ENCODE results near the gene MYO5B.

MYO5B gene

DNA sequence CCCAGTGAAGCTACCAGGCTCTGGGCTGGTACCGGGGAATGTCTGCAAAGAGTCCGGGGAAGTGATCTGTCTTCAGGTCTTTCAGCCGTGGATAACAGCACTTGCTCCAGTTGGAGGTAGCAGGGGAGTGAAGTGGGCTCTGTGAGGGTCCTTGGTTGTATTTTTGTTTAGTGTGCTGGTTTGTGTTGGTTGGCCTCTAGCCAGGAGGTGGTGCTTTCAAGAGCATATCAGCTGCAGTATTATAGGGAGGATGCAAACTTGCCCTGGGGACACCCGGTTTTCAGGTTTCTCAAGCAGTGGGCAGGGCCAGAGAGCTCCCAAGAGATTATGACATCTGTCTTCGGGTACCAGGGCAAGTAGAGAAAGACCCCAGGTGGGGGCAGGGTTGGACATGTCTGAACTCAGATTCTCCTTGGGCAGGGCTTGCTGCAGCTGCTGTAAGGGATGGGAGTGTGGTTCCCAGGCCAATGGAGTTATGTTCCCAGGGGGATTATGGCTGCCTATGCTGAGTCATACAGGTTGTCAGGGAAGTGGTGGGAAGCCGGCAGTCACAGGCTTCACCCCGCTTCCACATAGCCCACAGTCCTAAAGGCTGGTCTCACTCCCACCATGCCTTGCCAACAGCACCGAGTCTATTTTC, 416.0 kb downstream of the MYO5B start:
- Histone ChIP-seq H3K4me1 (ENCODE audit: low read length) (peaks cover 6% of the 10 kb centered on the region), H3K9me3 (replicated peaks; ENCODE audit: insufficient read depth, low read length) (no peaks in the 10 kb centered on the region), H3K27me3 (replicated peaks; ENCODE audit: insufficient read depth, low read length) (no peaks in the 10 kb centered on the region), H4K20me1 (ENCODE audit: insufficient read depth, low read length) (no peaks in the 10 kb centered on the region), H2AFZ (ENCODE audit: low read length) (no peak overlapping the region), H3K4me2 (ENCODE audit: low read depth, low read length) (no peak overlapping the region), H3K36me3 (replicated peaks; ENCODE audit: insufficient read depth, low read length) (no peaks in the 10 kb centered on the region), H3K9ac (ENCODE audit: low read length) (no peak overlapping the region), H3F3A (ENCODE audit: insufficient read depth, low read length) (0 out of 2 replicates have a peak, but pooled peaks cover 1% of the 10 kb centered on the region), H3K9me2 (replicated peaks; ENCODE audit: insufficient read depth, low read length) (no peaks in the 10 kb centered on the region), H3K79me2 (ENCODE audit: low read length) (no peaks in the 10 kb centered on the region), H3K4me3 (ENCODE audit: low read length) (no peak overlapping the region), H3K27ac (ENCODE audit: low read length) (no peak overlapping the region)
- DNase-seq, result no peak
- TF ChIP-seq EZH2phosphoT487 (IDR thresholded peaks at IDR 0.05; ENCODE audit: low read length) (no peak), EZH2 (optimal IDR thresholded peaks at IDR 0.05; ENCODE audit: low read depth, low read length) (no peak)
- TF ChIP-seq, protein P1, sequence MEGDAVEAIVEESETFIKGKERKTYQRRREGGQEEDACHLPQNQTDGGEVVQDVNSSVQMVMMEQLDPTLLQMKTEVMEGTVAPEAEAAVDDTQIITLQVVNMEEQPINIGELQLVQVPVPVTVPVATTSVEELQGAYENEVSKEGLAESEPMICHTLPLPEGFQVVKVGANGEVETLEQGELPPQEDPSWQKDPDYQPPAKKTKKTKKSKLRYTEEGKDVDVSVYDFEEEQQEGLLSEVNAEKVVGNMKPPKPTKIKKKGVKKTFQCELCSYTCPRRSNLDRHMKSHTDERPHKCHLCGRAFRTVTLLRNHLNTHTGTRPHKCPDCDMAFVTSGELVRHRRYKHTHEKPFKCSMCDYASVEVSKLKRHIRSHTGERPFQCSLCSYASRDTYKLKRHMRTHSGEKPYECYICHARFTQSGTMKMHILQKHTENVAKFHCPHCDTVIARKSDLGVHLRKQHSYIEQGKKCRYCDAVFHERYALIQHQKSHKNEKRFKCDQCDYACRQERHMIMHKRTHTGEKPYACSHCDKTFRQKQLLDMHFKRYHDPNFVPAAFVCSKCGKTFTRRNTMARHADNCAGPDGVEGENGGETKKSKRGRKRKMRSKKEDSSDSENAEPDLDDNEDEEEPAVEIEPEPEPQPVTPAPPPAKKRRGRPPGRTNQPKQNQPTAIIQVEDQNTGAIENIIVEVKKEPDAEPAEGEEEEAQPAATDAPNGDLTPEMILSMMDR (IDR thresholded peaks at IDR 0.05; ENCODE audit: low read length), result no peak
